Measurements from ENCODE around the gene IER3.

Gene IER3

DNA sequence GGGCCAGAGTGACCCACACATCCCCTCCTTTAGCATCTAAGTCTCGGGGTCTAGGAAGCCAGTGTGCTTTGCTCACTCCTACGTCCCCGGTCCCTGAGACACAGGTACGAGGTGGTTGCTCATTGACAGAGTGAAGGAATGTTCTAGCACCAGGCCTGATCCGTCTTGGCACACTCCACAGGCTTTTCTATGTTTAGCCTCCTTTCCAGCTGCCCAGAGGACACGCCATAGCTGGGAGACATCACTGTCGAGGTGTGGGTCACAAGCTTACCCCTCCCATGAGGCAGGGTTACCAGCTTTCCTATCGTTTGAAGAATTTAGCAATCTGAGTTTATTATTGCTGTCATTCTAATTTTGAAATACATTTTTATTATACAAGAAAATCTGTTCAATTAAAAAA lies 30.4 kb upstream of the IER3 start:
- Histone ChIP-seq H3K27ac (no peak overlapping the region), H3K9me3 (no peaks in the 10 kb centered on the region), H3K4me1 (peaks cover 4 to 24% (median 21%) of the 10 kb centered on the region in 4 donors), H3K27me3 (no peaks in the 10 kb centered on the region), H3K36me3 (no peaks in the 10 kb centered on the region), H3K4me3 (no peak overlapping the region)
- TF ChIP-seq, protein P1, sequence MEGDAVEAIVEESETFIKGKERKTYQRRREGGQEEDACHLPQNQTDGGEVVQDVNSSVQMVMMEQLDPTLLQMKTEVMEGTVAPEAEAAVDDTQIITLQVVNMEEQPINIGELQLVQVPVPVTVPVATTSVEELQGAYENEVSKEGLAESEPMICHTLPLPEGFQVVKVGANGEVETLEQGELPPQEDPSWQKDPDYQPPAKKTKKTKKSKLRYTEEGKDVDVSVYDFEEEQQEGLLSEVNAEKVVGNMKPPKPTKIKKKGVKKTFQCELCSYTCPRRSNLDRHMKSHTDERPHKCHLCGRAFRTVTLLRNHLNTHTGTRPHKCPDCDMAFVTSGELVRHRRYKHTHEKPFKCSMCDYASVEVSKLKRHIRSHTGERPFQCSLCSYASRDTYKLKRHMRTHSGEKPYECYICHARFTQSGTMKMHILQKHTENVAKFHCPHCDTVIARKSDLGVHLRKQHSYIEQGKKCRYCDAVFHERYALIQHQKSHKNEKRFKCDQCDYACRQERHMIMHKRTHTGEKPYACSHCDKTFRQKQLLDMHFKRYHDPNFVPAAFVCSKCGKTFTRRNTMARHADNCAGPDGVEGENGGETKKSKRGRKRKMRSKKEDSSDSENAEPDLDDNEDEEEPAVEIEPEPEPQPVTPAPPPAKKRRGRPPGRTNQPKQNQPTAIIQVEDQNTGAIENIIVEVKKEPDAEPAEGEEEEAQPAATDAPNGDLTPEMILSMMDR (IDR thresholded peaks at IDR 0.05), result no peak
- no peak for DNase-seq
- intact Hi-C loops (cut with DNase I; ENCODE audit: low total_unique reads), result no loop called here

DNA sequence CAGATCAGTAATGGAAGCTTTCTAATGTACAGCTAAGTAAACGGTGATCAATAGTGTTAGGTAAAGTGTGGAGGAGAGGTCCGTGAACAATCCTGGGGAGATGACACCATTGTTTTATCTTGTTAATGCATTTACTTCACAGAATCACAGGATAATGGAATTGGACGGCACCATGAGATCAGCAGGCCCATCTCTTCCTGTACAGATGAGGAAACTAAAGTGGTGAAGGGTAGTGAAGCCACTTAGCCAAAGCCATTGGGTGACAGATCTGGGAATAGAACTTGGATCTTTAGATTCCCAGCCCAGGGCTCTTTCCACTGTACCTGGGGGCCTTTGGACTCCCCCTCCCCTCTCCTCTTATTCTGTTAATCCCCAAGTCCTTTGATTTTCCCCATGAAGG lies 26.2 kb upstream of the IER3 start:
- TF ChIP-seq, protein P1 (IDR thresholded peaks at IDR 0.05), result no peak
- no peak overlapping the region for H3K27ac ChIP-seq

DNA sequence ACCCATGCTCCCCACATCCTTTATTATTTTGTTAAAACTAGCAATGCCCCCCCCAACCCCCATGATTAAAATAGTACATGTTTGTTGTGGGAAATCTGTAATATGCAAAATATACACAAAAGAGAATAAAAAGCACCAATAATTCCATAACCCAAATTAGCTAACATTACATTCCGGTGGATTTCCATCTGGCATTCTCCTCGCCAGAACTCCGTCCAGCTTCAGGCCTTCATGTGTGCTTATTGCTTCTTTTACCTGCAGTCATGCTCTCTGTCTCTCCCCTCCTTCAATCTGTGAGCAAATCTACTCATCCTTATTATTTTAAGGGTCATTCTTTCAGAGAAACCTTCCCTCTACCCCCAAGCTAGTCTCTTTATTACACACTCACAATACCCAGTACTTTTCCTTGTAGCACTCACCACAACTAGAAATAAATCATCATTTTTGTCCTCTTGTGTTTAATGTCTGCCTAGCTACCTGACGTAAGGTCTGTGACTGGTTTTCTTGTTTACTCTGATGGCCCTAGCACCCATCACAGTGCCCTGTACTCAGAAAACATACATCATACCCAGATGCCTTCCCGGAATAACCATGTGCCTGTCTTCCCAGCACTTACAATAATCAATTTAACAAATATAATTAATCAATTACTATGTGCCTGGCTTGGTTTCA lies 25.6 kb upstream of the IER3 start:
- H3K4me3 ChIP-seq, result no peak overlapping the region
- H3K36me3 ChIP-seq, result no peaks in the 10 kb centered on the region
- no peaks in the 10 kb centered on the region for H3K9me3 ChIP-seq
- intact Hi-C loops (cut with DNase I; ENCODE audit: low total_unique reads), result no loop called here
- H3K27ac ChIP-seq, result peak overlapping the region in 1 of 2 donors; percentile 30
- H3K4me1 ChIP-seq, result peaks cover 0 to 18% (median 16%) of the 10 kb centered on the region in 4 donors
- DNase-seq, result no peak
- no peaks in the 10 kb centered on the region for H3K27me3 ChIP-seq
- TF ChIP-seq, protein P1 (IDR thresholded peaks at IDR 0.05), result no peak

More for the DNA sequence above, 26.2 kb upstream of the IER3 start:
- Histone ChIP-seq H3K9me3 (no peaks in the 10 kb centered on the region), H3K36me3 (no peaks in the 10 kb centered on the region), H3K27me3 (no peaks in the 10 kb centered on the region), H3K4me1 (peaks cover 0 to 18% (median 16%) of the 10 kb centered on the region in 4 donors), H3K4me3 (no peak overlapping the region)
- DNase-seq, result no peak
- intact Hi-C loops (cut with DNase I; ENCODE audit: low total_unique reads), result no loop called here

DNA sequence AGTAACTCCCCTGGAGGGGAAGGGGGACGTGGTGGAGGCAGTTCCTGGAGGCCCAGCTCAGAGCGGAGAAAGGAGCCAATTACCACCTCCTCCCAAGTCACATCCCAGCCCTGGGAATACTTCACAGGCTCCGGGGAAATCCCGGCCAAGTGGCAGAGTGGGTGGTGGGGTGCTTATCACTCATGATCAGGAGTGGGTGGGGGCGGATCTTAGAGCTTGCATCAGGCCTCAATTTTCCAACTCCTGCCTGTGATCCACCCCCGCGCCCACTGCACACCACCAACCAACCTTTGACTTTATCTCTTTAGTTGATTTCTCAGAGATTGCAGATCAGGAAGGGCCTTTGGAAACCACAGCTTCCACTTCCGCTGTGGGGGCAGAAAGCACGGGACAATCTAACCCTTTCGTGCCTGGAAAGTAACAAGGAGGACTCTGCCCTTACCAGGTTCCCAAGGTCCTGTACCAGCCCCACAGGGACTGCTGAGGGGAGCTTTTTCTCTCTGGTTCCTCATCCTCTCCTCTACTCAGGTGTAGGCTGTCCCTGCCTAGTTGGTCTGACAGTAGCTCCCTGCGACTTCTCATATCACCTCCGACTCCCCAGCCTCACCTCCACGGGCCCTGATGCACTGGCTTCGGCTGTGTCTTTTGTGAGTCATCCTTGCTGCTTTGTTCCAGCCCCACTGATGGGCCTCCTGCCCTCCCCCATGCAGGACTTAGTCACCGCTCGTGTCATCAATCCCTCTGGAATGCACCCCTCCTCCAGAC lies 24.9 kb upstream of the IER3 start:
- H3K27ac ChIP-seq, result peak overlapping the region; percentile 14 to 30
- H3K4me3 ChIP-seq, result no peak overlapping the region
- H3K36me3 ChIP-seq, result no peaks in the 10 kb centered on the region
- TF ChIP-seq, protein P1 (IDR thresholded peaks at IDR 0.05), result no peak
- DNase-seq, result peak in 1 of 2 donors; percentile 68
- H3K4me1 ChIP-seq, result peaks cover 0 to 22% (median 16%) of the 10 kb centered on the region in 4 donors
- H3K27me3 ChIP-seq, result no peaks in the 10 kb centered on the region
- H3K9me3 ChIP-seq, result no peaks in the 10 kb centered on the region
- intact Hi-C loops (cut with DNase I; ENCODE audit: low total_unique reads), result no loop called here

DNA sequence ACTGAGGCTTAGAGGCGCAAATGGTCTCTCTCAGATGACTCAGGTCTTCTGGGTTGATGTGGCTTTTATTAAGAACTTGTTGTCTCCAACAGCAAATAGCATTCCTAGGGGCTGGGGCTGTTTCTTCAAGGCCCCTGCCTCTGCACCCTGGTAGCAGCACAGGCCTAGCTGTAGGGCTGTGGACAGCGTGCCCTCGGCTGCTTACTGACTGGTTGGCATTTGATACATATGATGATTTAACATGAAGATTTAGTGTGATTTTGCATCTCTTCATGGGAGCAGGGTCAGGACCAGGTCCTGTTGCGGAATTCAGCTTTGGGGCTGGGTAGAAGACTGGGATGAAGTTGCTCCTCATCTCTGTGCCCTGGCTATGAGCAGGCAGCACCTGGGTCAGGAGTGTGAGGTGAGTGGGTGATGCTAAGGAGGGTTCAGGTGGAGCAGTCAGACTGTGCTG lies 24.3 kb upstream of the IER3 start:
- Histone ChIP-seq H3K27ac (peak overlapping the region in 1 of 2 donors; percentile 14), H3K4me3 (no peak overlapping the region), H3K27me3 (no peaks in the 10 kb centered on the region), H3K9me3 (no peaks in the 10 kb centered on the region), H3K36me3 (no peaks in the 10 kb centered on the region), H3K4me1 (peaks cover 0 to 28% (median 19%) of the 10 kb centered on the region in 4 donors)
- intact Hi-C loops (cut with DNase I; ENCODE audit: low total_unique reads), result no loop called here
- TF ChIP-seq, protein P1 (IDR thresholded peaks at IDR 0.05), result no peak
- no peak for DNase-seq
